Stimulated activated CD4-positive, alpha-beta T cell treated with anti-CD3 and anti-CD28 coated beads, TNF-alpha, amount 100 ng/mL, for 4 hours (primary cell): ENCODE data around the gene FBXO31.
A peak's percentile ranks its signal among the peaks of the same experiment; 100 is the strongest.

ENCODE experiments used
- DNase-seq, 3 experiments: peaks; one replicate each; pipeline ENCODE4 v3.0.0-alpha.2; 2020; ENCODE audit warnings: low read depth in 3 of 3

Gene FBXO31, protein sequence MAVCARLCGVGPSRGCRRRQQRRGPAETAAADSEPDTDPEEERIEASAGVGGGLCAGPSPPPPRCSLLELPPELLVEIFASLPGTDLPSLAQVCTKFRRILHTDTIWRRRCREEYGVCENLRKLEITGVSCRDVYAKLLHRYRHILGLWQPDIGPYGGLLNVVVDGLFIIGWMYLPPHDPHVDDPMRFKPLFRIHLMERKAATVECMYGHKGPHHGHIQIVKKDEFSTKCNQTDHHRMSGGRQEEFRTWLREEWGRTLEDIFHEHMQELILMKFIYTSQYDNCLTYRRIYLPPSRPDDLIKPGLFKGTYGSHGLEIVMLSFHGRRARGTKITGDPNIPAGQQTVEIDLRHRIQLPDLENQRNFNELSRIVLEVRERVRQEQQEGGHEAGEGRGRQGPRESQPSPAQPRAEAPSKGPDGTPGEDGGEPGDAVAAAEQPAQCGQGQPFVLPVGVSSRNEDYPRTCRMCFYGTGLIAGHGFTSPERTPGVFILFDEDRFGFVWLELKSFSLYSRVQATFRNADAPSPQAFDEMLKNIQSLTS

DNA sequence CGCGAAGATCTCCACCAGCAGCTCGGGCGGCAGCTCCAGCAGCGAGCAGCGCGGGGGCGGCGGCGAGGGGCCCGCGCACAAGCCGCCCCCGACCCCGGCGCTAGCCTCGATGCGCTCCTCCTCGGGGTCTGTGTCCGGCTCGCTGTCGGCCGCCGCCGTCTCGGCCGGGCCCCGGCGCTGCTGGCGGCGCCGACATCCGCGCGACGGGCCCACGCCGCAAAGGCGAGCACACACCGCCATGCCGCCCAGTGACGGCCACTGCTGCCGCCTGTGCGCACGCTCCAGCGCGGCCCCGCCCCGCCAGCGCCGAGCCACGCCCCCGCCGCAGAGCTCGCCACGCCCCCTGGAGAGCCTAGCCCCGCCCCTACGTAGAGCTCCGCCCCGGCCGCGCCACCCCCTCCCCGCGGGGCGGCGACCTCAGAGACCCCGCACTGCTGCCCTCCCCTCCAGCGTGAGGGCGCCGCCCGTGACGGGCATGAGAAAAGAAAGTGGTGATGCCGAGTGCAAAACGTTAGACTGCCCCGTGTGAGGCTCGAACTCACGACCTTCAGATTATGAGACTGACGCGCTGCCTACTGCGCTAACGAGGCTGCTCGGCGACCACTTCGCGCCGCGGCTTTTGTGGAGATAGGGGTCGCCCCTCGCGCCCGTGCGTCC is at the start of gene FBXO31:
FBXO31 (minus strand) TSS at position 272 of the 657 bp plus-strand sequence; CDS start at position 240, 32 bp downstream.
- peak; percentile 86 to 91 (median 86) for DNase-seq

DNA sequence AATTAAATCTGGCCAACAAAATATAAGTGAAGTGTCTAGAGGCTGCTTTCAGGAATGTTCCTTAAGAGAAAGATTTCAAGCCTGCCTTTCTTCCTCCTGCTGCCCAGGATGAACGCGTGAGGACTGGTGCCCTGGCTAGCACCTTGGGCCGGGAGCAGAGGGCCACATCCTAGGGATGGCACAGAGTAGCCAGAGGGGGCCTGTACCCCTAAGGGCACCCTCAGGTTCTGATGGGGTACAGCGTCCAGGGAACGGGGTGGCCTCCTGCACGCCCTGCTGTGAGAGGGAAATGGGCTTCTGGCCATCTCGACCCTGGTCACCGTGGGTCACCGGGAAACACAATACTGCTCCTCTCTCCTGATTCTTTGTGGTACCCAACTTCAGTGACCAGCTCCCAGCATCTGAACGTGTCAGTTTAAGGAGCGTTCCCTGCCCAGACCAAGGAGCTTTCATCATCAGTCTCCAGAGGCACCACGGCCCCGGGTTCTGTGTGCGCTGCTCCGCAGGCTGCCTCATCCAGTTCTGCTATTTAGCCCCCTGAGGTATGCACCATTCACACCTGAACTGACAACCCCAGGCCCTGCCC is 48.8 kb upstream of the FBXO31 start:
- no peak for DNase-seq

DNA sequence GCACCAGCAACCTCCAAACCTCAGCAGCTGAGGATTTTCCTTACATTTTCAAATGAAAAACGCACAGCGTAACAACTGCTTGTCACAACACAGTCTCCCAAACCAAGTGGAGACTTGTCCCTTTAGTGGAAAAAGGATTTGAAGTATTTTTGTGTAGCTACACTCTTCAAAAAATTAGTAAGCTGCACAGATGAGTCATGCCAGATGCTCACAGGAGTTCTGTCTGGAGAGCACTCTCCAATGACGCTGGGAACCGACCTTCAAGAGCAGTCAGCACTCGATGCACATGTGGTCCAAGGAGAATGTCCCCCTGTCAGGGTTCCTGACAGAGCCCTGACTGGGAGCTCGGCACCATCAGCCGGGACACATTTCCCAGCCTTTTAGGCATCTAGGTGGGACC is 48.4 kb upstream of the FBXO31 start:
- DNase-seq: no peak

DNA sequence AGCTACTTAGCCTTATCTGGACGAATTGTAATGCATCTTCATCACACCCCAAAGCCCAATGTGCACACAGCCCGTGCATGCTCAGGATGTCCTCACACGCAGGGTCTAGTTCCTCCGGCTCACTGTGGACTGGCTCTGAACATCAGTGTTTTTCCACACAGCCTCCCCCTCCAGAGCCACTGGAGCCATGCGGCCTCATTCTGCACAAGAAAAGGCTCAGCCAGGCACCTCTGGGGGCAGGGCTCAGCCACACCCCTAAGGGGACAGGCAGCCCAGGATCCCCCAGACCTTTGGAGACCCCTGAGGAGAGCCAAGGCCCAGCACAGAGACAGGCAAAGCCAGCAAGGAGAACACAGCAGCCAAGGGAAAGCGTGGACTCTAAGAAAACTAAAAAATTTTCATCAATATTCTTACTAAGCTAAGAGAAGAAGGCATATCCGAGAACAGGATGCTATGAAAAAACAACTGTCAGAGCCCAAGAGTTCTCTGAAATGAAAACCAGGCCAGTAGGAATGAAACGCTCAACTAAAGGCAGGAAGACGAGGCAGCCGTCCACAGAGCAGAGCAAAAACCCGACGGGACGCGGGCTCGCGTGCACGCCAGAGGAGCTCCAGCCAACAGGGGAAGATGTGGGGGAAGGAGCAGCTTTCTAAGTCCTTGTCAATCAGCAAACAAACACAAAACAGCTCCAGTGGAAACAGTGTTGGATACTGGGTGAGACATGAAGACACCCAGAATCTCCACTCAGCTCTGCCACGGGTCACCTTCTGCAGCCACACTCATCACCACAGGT is 43.0 kb upstream of the FBXO31 start:
- no peak for DNase-seq

DNA sequence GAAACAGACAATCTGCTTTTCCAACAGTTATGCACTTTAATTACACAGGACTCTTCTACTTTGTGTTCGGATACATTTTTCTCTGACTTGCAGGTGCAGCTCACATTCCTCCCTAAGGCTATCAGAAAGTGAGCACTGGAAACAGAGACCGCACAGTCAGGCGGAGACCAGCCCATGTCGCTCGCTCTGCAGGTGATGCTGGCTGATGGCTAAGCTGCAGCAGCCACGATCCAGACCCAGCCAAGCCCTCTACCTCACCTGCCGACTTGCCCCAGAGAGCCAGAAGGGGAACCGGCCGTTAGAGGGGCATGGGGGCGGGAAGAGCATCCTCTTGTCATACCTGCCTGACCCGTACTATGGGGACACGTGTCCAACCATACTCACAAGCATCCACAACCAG is 42.4 kb upstream of the FBXO31 start:
- DNase-seq: no peak

DNA sequence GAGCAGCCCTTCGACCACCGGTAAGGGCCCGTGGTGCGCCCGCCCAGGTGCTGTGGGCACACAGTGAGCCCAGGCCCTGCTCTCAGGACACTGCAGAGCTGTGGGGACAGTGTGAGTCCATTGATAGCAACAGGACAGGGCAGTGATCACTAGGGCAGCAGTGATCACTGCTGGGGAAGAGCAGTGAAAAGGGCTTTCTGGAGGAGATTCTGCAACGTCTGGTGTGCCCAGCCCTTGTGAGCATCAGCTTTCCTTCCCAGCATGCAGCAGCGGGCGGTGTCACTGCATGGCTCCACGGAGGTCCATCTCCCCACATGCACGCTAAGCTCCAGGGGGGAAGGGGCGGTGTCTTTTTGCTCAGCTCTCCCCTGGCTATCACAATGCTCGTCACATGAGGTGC is 40.7 kb upstream of the FBXO31 start:
- DNase-seq: no peak

DNA sequence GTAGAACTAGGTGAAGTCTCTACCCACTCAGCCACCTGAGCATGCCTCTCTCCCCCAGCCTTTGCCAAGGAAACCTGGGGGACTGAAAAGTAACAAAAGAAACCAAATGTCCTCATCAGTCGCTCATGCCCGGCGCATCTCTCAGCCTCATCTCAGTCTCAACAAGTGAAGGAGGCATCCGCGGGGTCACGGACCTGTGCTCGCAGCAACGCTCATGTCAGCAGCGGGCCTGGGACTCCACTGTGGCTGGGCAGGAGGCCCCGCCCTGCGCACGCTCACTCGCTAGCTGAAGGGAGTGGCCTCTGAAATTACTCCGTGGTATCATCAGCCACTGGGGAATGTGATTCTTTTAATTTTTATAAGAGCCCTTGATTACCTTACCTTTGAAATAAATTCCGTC is 39.9 kb upstream of the FBXO31 start:
- DNase-seq: no peak

DNA sequence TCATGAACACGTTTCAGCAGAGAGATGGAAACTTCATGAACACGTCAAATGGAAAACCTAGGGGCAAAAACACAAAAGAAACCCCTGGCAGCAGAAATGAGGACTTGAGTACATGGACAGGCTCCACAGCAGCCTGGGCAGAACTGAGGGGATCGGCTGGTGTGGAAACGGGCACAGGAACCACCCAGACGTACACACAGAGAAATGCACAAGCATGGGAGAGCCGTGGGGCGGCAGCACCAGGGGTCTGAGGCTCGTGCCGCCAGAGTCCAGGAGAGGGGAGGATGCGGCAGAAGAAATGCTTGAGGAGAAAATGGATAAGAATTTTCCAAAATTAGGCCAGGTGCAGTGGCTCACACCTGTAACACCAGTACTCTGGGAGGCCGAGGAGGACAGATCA is 38.5 kb upstream of the FBXO31 start:
- no peak for DNase-seq

DNA sequence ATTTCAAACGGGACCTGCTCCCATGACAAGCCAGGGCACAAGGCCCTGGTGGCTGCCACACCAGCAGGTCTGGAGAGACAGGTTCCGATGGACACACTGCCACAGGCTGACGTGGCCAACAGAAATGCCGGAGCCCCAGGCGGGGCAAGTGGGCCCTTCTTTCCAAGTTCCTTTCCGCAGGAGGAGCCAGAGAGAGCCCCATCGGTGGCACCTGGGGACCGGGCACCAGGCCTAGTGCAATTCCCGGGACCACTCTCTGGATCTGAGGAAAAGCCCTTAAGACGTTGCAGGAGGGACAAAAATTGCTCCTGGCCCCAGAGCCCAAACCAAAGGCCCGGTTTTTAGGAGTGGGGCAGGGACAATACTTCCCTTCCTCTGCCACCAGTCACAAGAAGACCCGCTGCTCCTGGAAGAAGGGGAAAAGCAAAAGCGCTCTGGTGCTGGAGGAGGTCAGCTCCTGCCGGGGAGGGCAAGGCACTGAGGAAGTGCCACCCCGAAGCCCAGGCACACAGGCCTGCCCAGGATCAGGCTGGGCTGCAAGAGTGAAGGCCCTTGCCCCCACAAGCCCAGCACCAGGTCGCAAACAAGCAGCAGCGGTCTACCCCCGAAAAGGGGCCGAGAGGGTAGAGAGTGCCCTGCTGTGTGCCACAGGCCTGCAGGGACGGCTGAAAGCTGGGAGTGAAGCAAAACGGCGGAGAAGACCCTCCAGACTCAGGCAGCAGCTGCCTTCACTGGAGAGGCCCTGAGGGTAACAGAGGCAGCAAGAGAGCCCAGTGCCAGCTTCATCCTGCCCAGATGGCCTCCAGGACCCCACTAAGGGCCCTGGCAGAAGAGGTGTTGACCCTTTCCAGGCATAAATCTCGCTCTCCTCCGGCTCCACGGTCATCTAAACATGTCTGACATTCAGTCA is 37.7 kb upstream of the FBXO31 start:
- no peak for DNase-seq

DNA sequence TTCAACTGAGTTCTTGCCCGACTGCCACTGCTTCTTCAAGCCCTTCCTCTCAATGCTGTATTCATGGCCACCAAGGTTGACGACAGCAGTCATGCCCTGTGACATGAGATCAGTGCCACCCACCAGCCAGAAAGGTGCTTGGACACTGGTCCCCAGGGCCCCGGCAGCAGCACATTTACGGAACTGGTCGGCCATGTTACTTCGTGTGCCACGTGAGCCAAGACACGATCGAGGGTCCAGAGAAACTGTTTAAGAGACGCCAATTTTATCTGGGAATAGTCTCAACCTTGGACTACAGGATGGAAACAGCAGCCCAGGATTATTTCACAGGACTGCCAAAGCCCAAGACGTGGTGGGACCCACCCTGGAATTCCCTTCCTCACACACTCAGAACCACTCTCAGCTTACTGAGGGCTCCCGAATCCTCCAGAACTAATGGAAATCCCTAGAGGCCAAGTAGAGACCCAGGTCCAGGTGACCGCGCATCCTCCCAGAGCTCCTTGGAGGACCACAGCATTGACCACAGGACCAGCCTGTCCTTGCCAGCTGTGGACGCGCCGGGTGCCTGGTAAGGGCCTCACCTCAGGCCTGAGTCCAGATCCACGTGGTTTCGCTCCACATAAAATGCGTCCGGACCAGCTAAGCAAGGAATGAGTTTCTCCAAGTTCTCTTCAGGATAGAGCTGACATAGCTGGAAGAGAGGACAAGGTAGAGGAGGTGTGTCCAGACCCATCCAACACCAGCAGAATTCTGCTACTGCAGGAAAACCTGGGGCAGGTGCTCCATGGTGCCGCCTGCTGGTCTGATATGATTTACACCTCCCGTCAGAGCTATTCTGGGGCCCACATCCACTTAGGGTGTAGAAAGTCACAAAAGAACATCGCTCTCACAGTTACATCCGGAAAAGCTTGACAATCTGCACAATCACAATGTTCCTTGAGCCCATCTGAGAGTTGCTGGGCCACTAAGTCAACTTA is 36.7 kb upstream of the FBXO31 start:
- DNase-seq: no peak

DNA sequence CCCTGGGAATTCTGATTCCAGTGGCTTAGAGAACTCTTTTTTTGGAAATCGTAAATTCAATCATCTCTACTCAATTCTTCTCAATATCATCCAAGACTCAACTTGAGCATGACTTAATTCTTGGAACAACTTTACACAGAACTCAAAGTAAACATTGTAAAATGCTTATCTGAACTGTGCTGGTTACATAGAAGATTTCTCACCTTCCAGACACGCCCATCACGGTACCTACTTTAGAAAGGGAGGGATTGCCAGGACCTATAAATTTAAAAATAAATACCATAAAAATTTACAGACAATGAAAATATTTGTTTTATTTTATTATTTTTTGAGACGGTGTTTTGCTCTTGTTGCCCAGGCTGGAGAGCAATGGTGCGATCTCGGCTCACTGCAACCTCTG is 35.1 kb upstream of the FBXO31 start:
- DNase-seq: no peak

DNA sequence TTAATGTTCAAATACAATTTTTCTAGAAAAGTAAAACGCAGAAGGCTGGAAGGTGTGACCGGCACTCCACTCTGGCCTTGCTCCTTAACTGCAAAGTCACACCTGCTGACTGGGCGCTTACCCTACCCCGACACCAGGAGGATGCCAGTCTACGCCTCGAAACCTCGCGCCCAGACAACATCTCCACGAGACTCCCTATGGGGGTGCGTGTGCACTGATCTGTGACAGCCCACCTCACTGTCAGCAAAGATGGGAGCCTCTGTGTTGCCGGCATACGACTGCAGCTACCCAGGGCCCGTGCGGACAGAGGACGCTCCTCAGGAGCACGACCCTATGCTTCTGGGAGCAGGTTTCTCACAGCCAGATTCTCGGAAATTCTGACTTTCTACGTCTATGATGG is 34.6 kb upstream of the FBXO31 start:
- no peak for DNase-seq

DNA sequence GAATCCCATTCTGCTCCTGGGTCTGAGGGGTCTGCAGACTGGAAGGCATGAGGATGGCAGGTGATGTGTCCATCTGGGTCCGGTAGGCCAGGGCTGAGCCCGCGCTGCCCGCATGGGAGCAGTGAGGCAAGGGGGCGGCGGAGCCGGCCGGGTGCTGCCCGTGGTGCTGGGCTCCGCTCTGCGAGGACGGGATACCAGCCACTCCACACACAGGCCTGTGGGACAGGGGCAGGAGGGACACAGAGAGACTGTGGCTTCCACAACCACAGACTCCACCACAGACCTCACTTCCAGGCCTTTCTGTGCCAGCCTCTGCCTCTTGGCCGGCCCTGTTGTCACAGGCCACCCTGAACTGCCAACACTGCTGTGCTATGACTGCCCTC is 33.9 kb upstream of the FBXO31 start:
- no peak for DNase-seq

DNA sequence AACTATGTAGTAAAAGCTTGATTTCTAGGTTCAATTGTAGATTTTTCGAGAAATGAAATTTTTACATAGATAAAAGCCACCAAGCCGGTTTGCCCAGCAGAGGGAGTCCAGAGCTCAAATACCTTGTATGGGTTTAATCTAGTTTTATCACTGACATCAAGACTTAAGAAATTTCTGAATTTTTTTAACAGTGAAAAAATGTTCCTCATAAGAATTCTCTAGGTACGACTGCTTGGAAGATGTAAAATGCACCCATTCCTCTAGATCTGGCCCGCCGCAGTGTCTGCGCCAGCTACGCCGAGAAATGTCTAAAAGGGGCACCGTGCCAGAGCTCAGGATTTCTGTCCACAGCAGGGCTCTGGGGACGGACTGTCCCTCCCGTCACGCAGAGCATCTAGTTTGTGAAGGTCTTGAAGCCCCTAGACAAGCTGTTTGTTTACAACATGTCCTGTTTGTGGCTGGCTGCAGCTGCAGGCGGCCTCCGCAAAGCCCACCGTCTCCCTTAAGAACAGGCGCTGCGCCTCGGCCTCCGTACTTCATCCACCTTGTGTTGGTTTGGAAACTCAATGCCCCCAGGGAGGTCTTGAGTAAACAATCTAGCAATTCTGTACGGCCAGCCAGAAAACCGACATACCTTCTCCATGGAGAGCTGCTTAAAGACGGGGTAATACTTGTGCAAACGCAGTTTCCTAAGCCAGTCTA is 33.4 kb upstream of the FBXO31 start:
- DNase-seq: no peak

DNA sequence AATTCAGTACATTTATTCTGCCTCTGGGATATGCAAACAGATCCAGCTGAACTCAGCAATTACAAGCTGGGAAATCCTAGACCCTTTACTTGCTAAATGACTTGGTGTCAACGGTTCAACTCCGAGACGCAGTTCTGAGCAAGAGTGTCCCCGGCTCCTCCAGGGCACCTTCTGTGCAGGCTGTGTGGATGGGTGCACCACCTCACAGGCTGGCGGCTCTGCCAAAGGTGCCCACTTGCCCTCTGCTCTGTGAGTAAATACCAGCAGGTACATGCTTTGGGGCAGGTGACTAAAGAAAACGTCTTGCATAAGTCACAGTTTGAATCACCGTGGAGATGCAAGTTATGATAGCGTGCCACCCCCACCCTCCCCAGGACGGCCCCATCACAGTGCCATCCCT is 31.9 kb upstream of the FBXO31 start:
- DNase-seq: no peak

DNA sequence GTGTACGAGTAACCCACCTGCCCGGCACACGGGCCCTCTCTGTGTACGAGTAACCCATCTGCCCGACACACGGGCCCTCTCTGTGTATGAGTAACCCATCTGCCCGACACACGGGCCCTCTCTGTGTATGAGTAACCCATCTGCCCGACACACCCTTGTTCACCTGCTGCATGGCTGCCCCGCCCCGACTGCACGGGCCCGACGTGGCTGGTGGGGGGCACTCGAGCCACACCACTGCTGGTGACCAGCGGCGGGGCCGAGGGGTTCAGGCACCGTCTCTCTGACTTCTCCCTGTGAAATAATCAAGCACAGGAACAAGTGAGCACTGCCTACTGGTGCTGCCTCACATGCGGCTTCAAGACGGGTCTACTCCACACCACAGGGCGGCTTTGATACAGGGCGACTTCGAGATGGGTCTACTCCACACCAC is 30.7 kb upstream of the FBXO31 start:
- no peak for DNase-seq

DNA sequence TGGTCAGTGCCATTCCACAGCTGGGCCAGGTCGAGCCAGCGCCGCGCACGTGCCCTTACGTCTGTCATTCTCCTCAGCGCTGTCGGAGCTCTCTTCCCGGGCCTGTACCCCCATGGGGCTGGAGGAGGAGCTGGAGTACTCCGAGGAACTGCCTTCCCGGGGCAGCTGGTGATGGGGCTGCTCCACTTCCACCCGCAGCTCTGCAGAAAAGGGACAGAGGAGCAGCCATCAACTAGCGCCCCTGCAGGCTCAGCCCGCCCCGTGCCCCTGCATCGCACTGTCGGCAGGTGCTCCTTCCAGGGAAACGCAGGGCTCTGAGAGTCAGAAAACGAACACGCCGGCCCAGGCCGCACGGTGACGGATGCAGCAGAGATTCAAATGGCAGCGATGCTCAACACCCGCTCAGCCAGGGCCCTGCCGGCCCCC is 29.4 kb upstream of the FBXO31 start:
- DNase-seq: no peak

DNA sequence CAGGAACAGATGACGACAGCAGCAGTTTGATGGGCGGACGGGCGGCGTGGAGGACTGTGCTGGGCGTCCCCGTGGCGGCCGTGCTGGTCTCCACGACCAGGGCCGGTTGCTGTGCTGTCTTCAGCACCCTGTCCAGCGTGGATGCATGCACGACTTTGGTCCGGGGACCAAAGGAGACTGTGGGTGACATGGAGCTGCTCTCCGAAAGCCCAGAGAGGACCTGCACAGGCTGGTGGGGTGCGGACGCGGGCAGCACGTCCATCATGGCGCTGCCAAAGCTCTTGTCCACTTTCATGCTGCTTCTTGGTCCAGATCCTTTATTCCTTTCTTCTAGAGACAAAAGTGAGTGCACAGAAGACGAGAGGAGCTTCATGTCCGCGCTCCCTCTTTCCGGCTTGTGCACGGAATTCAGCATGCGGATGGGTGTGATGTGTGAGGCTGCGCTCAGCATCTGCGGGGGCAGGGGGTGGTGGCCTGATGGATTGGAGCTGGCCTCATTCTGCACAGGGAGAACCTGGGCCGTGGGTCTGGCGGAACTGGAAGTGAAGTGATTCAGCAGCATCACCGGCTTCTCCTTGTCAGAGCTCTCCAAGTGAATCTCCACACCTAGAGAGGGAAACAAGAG is 28.9 kb upstream of the FBXO31 start:
- DNase-seq: no peak
